ENCODE data around the gene ACVRL1. TPM values are rescaled to one million over a fixed set of nuclear protein-coding genes. Genes with fewer than 3 reads are reported as not detected.
A peak's percentile ranks its signal among the peaks of the same experiment; 100 is the strongest.

The ACVRL1 gene
- polyA plus RNA-seq, 1 donor: 28.2 TPM

GRCh38 chr12:51961834-51962233, 54.5 kb downstream of the ACVRL1 start:
- DNase-seq: no peak

- no peak for DNase-seq
Observed at GRCh38 chr12:51962737-51963136, 55.4 kb downstream of the ACVRL1 start.

- no peak for DNase-seq
Observed at GRCh38 chr12:51963477-51963876, 56.2 kb downstream of the ACVRL1 start.

GRCh38 chr12:51969643-51970042, 62.3 kb downstream of the ACVRL1 start:
- no peak for DNase-seq

GRCh38 chr12:51970904-51971646, 63.8 kb downstream of the ACVRL1 start:
- peak; percentile 65 for DNase-seq

GRCh38 chr12:51971679-51972421, 64.5 kb downstream of the ACVRL1 start:
- DNase-seq: no peak

- no peak for DNase-seq
Observed at GRCh38 chr12:51972422-51972812, 65.1 kb downstream of the ACVRL1 start.

GRCh38 chr12:51972849-51973273, 65.6 kb downstream of the ACVRL1 start:
- DNase-seq: no peak

Other genes with a start within 250 kb of the ACVRL1 start
- gene FIGNL2, start 58.8 kb upstream of the ACVRL1 start, polyA plus RNA-seq (ENCODE audit: insufficient read length): 3.4 TPM
- 0.17 TPM for gene ANKRD33, start 19.4 kb upstream of the ACVRL1 start, polyA plus RNA-seq (ENCODE audit: insufficient read length)
- gene ACVR1B, start 44.2 kb downstream of the ACVRL1 start, polyA plus RNA-seq (ENCODE audit: insufficient read length): 52.6 TPM
- 23.4 TPM for gene TAMALIN, start 99.4 kb downstream of the ACVRL1 start, polyA plus RNA-seq (ENCODE audit: insufficient read length)
- 29.5 TPM for gene NR4A1, start 143.9 kb downstream of the ACVRL1 start, polyA plus RNA-seq (ENCODE audit: insufficient read length)
- 23.4 TPM for gene ATG101, start 162.5 kb downstream of the ACVRL1 start, polyA plus RNA-seq (ENCODE audit: insufficient read length)
- not detected for gene SMIM41, start 172.2 kb downstream of the ACVRL1 start, polyA plus RNA-seq (ENCODE audit: insufficient read length)